H1 (cell line): ENCODE measurements around the gene RER1. TPM values are rescaled to one million over a fixed set of nuclear protein-coding genes. Genes with fewer than 3 reads are reported as not detected.

Source experiments
- CTCF ChIA-PET: fragments of 300-600 bp; sonication (Branson Sonifier 250); formaldehyde crosslinking; loops from one replicate; lab custom pipeline; 2021; ENCODE audit not compliant: partially characterized antibody; lab: Charles Lee
- POLR2A ChIA-PET: fragments of 300-600 bp; sonication (Branson Sonifier 250); formaldehyde crosslinking; loops from one replicate; lab custom pipeline; 2021; ENCODE audit warnings: inconsistent platforms; ENCODE audit not compliant: partially characterized antibody; lab: Charles Lee
- DNase-seq, 2 experiments: peaks; one replicate each; pipeline versions ENCODE4 v3.0.0 to v3.0.0-alpha.2; 2010 to 2022; ENCODE audit warnings: low spot score in 2 of 2, low read depth in 1 of 2, mixed read lengths in 1 of 2
- FAIRE-seq: peaks from 2 replicates; lab custom pipeline; 2011; peaks lifted over from hg19 to GRCh38; lab: Jason Lieb, UNC
- H2AFZ ChIP-seq: 2 replicates; pipeline ENCODE4 v1.8.1; 2012; ENCODE audit warnings: low read length, inconsistent platforms
- H2AK5ac ChIP-seq: 2 replicates; pipeline ENCODE4 v1.6.1; 2013; ENCODE audit warnings: low read depth, low read length
- H2BK120ac ChIP-seq: replicated peaks from 2 replicates; pipeline ENCODE3; 2013; ENCODE audit warnings: low read depth, low read length, inconsistent platforms
- H2BK12ac ChIP-seq: 2 replicates; pipeline ENCODE4 v1.6.1; 2013; ENCODE audit warnings: low read depth, low read length
- H2BK15ac ChIP-seq: 2 replicates; pipeline ENCODE4 v1.6.1; 2013; ENCODE audit warnings: low read length
- H2BK20ac ChIP-seq: 2 replicates; pipeline ENCODE4 v1.6.1; 2013; ENCODE audit warnings: low read length
- H2BK5ac ChIP-seq: 2 replicates; pipeline ENCODE4 v1.6.1; 2013; ENCODE audit warnings: low read depth, low read length
- H3K14ac ChIP-seq: 2 replicates; pipeline ENCODE4 v1.6.1; 2013; ENCODE audit warnings: inconsistent platforms; ENCODE audit not compliant: insufficient read length
- H3K18ac ChIP-seq: 2 replicates; pipeline ENCODE4 v1.6.1; 2013; ENCODE audit warnings: low read length; ENCODE audit errors: extremely low read depth
- H3K23ac ChIP-seq: 2 replicates; pipeline ENCODE4 v1.6.1; 2013; ENCODE audit warnings: inconsistent platforms; ENCODE audit not compliant: insufficient read length
- H3K23me2 ChIP-seq: 2 replicates; pipeline ENCODE4 v1.6.1; 2013; ENCODE audit warnings: low read depth, low read length
- H3K27ac ChIP-seq: 2 replicates; pipeline ENCODE4 v1.6.1; 2011; ENCODE audit warnings: low read depth, low read length, inconsistent platforms
- H3K27me3 ChIP-seq, 4 experiments: replicated peaks in 1 of 4; 1 replicate in 1 of 4; 2 replicates in 3 of 4; pipeline versions ENCODE4 v1.6.1 to v1.8.1; 2011 to 2013; ENCODE audit warnings: low read length in 3 of 4, mild to moderate bottlenecking in 3 of 4, inconsistent platforms in 2 of 4, mixed read lengths in 2 of 4, moderate library complexity in 1 of 4; ENCODE audit not compliant: control insufficient read depth in 3 of 4, insufficient read depth in 3 of 4; ENCODE audit errors: extremely low read depth in 1 of 4
- H3K36me3 ChIP-seq, 4 experiments: 2 replicates each; pipeline versions ENCODE4 v1.6.1 to v1.8.1; 2011 to 2013; ENCODE audit warnings: mild to moderate bottlenecking in 4 of 4, low read length in 3 of 4, moderate library complexity in 2 of 4, control low read depth in 1 of 4, inconsistent platforms in 1 of 4; ENCODE audit not compliant: insufficient read depth in 4 of 4, control insufficient read depth in 2 of 4
- H3K4ac ChIP-seq: replicated peaks from 2 replicates; pipeline ENCODE3; 2013; ENCODE audit warnings: low read length, low read depth, mixed read lengths, inconsistent platforms; ENCODE audit not compliant: insufficient read length
- H3K4me1 ChIP-seq, 4 experiments: replicated peaks in 1 of 4; 1 replicate in 1 of 4; 2 replicates in 3 of 4; pipeline versions ENCODE4 v1.6.1 to v1.8.1; 2011 to 2013; ENCODE audit warnings: low read length in 3 of 4, inconsistent platforms in 2 of 4, mixed read lengths in 1 of 4; ENCODE audit not compliant: insufficient read depth in 4 of 4, control insufficient read depth in 3 of 4
- H3K4me2 ChIP-seq, 2 experiments: 2 replicates each; pipeline versions ENCODE4 v1.6.1 to v1.8.1; 2011 to 2013; ENCODE audit warnings: low read depth in 2 of 2, low read length in 2 of 2, control low read depth in 1 of 2, inconsistent platforms in 1 of 2, mild to moderate bottlenecking in 1 of 2; ENCODE audit not compliant: insufficient read depth in 1 of 2
- H3K4me3 ChIP-seq, 4 experiments: fragments of 200-600, 300-600 bp in 1 of 4; sonication (generic), shearing (Covaris generic), sonication (Bioruptor Twin) in 1 of 4; 2 replicates each; pipeline versions ENCODE4 v1.5.1 to v1.8.1; 2011 to 2016; ENCODE audit warnings: low read length in 4 of 4, low read depth in 3 of 4, control low read depth in 2 of 4, inconsistent platforms in 2 of 4, mild to moderate bottlenecking in 2 of 4, mixed read lengths in 1 of 4, moderate library complexity in 1 of 4; ENCODE audit not compliant: insufficient read depth in 2 of 4; ENCODE audit errors: extremely low read depth in 1 of 4
- H3K56ac ChIP-seq: replicated peaks from 2 replicates; pipeline ENCODE3; 2013; ENCODE audit warnings: low read depth, mild to moderate bottlenecking, mixed read lengths, low read length, inconsistent platforms; ENCODE audit not compliant: insufficient read length
- H3K79me1 ChIP-seq: 2 replicates; pipeline ENCODE4 v1.6.1; 2013; ENCODE audit warnings: low read depth, low read length, control low read depth
- H3K79me2 ChIP-seq, 2 experiments: 2 replicates each; pipeline versions ENCODE4 v1.6.1 to v1.8.1; 2012 to 2013; ENCODE audit warnings: low read length in 2 of 2, mild to moderate bottlenecking in 2 of 2, inconsistent platforms in 1 of 2; ENCODE audit not compliant: insufficient read depth in 2 of 2, control insufficient read depth in 1 of 2
- H3K9ac ChIP-seq, 4 experiments: replicated peaks in 1 of 4; 1 replicate in 1 of 4; 2 replicates in 3 of 4; pipeline versions ENCODE4 v1.6.1 to v1.8.1; 2011 to 2013; ENCODE audit warnings: low read depth in 3 of 4, low read length in 3 of 4, control low read depth in 2 of 4, mild to moderate bottlenecking in 2 of 4, moderate library complexity in 2 of 4, inconsistent platforms in 1 of 4; ENCODE audit errors: extremely low read depth in 1 of 4
- H3K9me3 ChIP-seq, 2 experiments: 2 replicates each; pipeline versions ENCODE4 v1.6.1 to v1.8.1; 2012 to 2013; ENCODE audit warnings: mild to moderate bottlenecking in 2 of 2, moderate library complexity in 2 of 2, control low read depth in 1 of 2, inconsistent platforms in 1 of 2, low read depth in 1 of 2, low read length in 1 of 2, mixed read lengths in 1 of 2; ENCODE audit not compliant: insufficient read depth in 2 of 2
- H4K20me1 ChIP-seq, 2 experiments: replicated peaks in 1 of 2; 2 replicates each; pipeline versions ENCODE3 to v1.8.1; 2011 to 2013; ENCODE audit warnings: inconsistent platforms in 2 of 2, low read length in 2 of 2, mild to moderate bottlenecking in 1 of 2; ENCODE audit not compliant: insufficient read depth in 2 of 2, control insufficient read depth in 1 of 2
- H4K5ac ChIP-seq: 2 replicates; pipeline ENCODE4 v1.6.1; 2013; ENCODE audit warnings: low read length, low read depth, mixed read lengths, inconsistent platforms; ENCODE audit not compliant: insufficient read length
- H4K8ac ChIP-seq: 2 replicates; pipeline ENCODE4 v1.8.0; 2013; ENCODE audit warnings: mild to moderate bottlenecking, moderate library complexity, low read length, inconsistent platforms; ENCODE audit not compliant: insufficient read depth; ENCODE audit errors: extremely low read depth
- H4K91ac ChIP-seq: replicated peaks from 2 replicates; pipeline ENCODE3; 2013; ENCODE audit warnings: low read length, mixed read lengths, inconsistent platforms; ENCODE audit not compliant: insufficient read length
- CBX8 ChIP-seq: fragments of 300-800, 300-1000 bp; sonication (generic); IDR thresholded peaks from 2 replicates; pipeline ENCODE4 v1.7.1; 2016; ENCODE audit warnings: low read depth, low read length, borderline replicate concordance
- GTF2F1 ChIP-seq: IDR thresholded peaks from 2 replicates; pipeline ENCODE4 v1.6.1; 2012; ENCODE audit warnings: low read depth, low read length, improper control_type of control experiment, borderline replicate concordance
- JUN ChIP-seq: IDR thresholded peaks from 2 replicates; pipeline ENCODE4 v1.6.1; 2011; ENCODE audit warnings: low read depth, mild to moderate bottlenecking, improper control_type of control experiment, low read length
- MAX ChIP-seq: IDR thresholded peaks from 2 replicates; pipeline ENCODE4 v1.6.1; 2012; ENCODE audit warnings: inconsistent platforms
- NRF1 ChIP-seq: IDR thresholded peaks from 2 replicates; pipeline ENCODE4 v1.6.1; 2011; ENCODE audit warnings: mild to moderate bottlenecking, low read depth, low read length, improper control_type of control experiment
- PHF8 ChIP-seq: fragments of 200-600 bp; sonication (generic); conservative IDR thresholded peaks from 2 replicates; pipeline ENCODE4 v1.7.1; 2012; ENCODE audit warnings: low read depth, mild to moderate bottlenecking, inconsistent platforms, low read length, moderate library complexity
- POU5F1 ChIP-seq: IDR thresholded peaks from 2 replicates; pipeline ENCODE4 v1.6.1; 2011; ENCODE audit warnings: low read depth, mild to moderate bottlenecking, low read length, moderate library complexity
- RNF2 ChIP-seq: fragments of 200-900, 300-1000 bp; sonication (generic); IDR thresholded peaks from 2 replicates; pipeline ENCODE4 v1.7.1; 2016; ENCODE audit warnings: borderline replicate concordance, low read depth, mild to moderate bottlenecking, antibody characterized with exemption, low read length; ENCODE audit not compliant: poor library complexity, severe bottlenecking; ENCODE audit errors: missing control alignments
- TCF12 ChIP-seq: IDR thresholded peaks from 2 replicates; pipeline ENCODE4 v1.6.1; 2011; ENCODE audit warnings: low read depth, mild to moderate bottlenecking, low read length
- YY1 ChIP-seq: IDR thresholded peaks from 2 replicates; pipeline ENCODE4 v1.6.1; 2011; ENCODE audit warnings: low read depth, mild to moderate bottlenecking, low read length
- WGBS, 2 experiments: shearing (Covaris generic) in 1 of 2; methylation state at CpG; one replicate each; pipeline versions ENCODE4 v1.1.6 to v1.1.7; 2013 to 2015; ENCODE audit warnings: low lambda C conversion rate in 2 of 2, mixed read lengths in 2 of 2, inconsistent platforms in 1 of 2, low coverage in 1 of 2, missing lambda C conversion rate in 1 of 2; ENCODE audit not compliant: insufficient replicate concordance in 2 of 2, insufficient coverage in 1 of 2, insufficient read length in 1 of 2; ENCODE audit errors: extremely low coverage in 1 of 2, missing lambda C conversion rate in 1 of 2; 5-methylcytosine and 5-hydroxymethylcytosine counted together
- polyA plus RNA-seq, 7 experiments: library from polyadenylated mRNA; depleted of rRNA in 3 of 7; stranded (reverse) in 5 of 7; unstranded in 2 of 7; fragments of >200 nt in 5 of 7; fragments of 200-250 nt in 2 of 7; gene quantifications; 1 replicate in 5 of 7; 2 replicates in 1 of 7; 4 replicates in 1 of 7; pipeline versions ENCODE4 v1.2.1 to v1.2.3, GENCODE V29; 2011 to 2013; ENCODE audit warnings: missing spikeins in 2 of 7, mixed read lengths in 2 of 7
- total RNA-seq: library from RNA; stranded (reverse); fragmentation: NEBNext Ultra II Directional; extraction: Animal tissue kit (Norgen Biotek cat#: 25700); gene quantifications from 2 replicates; pipeline ENCODE4 v1.2.1, GENCODE V29; 2021

The RER1 gene
- total and polyA plus RNA-seq, 2 of the 8 experiments (the other 6 are each of a cell fraction or from before 2014, with no cell fraction given) = 102 to 134 TPM

DNA sequence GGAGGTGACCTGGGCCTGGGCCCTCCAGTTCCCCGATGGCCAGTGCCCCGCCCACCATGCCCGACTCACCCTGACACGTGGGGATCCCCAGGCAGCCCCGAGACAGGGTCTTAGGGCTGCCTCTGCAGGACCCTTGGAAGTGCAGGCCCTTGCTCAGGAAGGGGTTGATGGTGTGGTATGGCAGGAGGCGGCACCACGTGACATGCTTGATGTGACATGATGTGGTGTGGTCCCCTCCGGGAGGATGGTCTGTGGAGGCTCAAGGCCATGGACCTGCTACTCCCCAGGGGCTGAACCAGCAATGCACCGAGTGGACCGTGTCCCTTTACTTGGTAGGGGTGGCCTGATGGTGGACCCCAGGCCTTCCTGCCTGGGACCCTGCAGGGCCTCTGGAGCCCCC, 62.6 kb downstream of the RER1 start:
- Histone ChIP-seq H3K27me3 (no peaks in the 10 kb centered on the region; a peak in 1 of 7 replicates), H3K9ac (no peak overlapping the region), H3K79me1 (no peaks in the 10 kb centered on the region), H2AFZ (no peak overlapping the region), H3K18ac (no peak overlapping the region), H3K4ac (no peak overlapping the region), H2BK15ac (no peak overlapping the region), H2BK20ac (no peak overlapping the region), H3K27ac (no peak overlapping the region), H2BK5ac (no peak overlapping the region), H3K4me2 (no peak overlapping the region), H3K23ac (no peak overlapping the region), H3K9me3 (no peaks in the 10 kb centered on the region), H4K20me1 (peaks cover 0 to 1% of the 10 kb centered on the region in 2 experiments), H2AK5ac (no peak overlapping the region; the same call in 1 of the 2 replicates), H4K91ac (no peak overlapping the region), H4K5ac (no peak overlapping the region), H3K4me3 (no peak overlapping the region), H2BK12ac (no peak overlapping the region), H3K23me2 (no peaks in the 10 kb centered on the region), H3K56ac (no peak overlapping the region), H3K79me2 (no peaks in the 10 kb centered on the region), H4K8ac (peak overlapping the region; percentile 25; the same call in 1 of the 2 replicates), H3K4me1 (peaks cover 0 to 5% (median 3%) of the 10 kb centered on the region in 4 experiments; a peak in 4 of 7 replicates), H2BK120ac (no peak overlapping the region), H3K14ac (no peak overlapping the region), H3K36me3 (no peaks in the 10 kb centered on the region)
- no peak for TF ChIP-seq RNF2
- TF ChIP-seq CBX8 = no peak
- TF ChIP-seq POU5F1 = no peak
- TF ChIP-seq PHF8 = no peak
- no peak for TF ChIP-seq NRF1
- TF ChIP-seq JUN = no peak
- TF ChIP-seq MAX = no peak
- TF ChIP-seq TCF12 = no peak
- TF ChIP-seq GTF2F1 = no peak
- TF ChIP-seq YY1 = no peak
- DNase-seq (no peak), FAIRE-seq (no peak)
- POLR2A ChIA-PET = no interaction called here
- 87% methylated on average over 10 of the region's 10 CpGs; no CpG with 5 or more reads in 1 of the 2 experiments for WGBS, 2 experiments
- CTCF ChIA-PET = no interaction called here
